Activated CD4-positive, alpha-beta memory T cell treated with anti-CD3 and anti-CD28 coated beads, Interleukin-2, amount 10 ng/mL, durations not matched to agents 7 days and 5 days (primary cell): Measurements from ENCODE around the gene HPCAL4. TPM values are rescaled to one million over a fixed set of nuclear protein-coding genes. Genes with fewer than 3 reads are reported as not detected.

Source experiments
- CTCF ChIA-PET: fragments of 350-600 bp; sonication (Branson Sonifier 250); formaldehyde crosslinking; loops from one replicate; lab custom pipeline; 2021; ENCODE audit warnings: antibody characterized with exemption, inconsistent platforms; lab: Charles Lee
- POLR2A ChIA-PET: fragments of 350-600 bp; sonication (Branson Sonifier 250); formaldehyde crosslinking; loops from one replicate; lab custom pipeline; 2021; ENCODE audit warnings: antibody characterized with exemption; lab: Charles Lee
- DNase-seq: peaks from one replicate; pipeline ENCODE4 v3.0.0-alpha.2; 2020
- H3K27ac Mint-ChIP-seq: one replicate; pipeline ENCODE4 v1.8.0; 2021; ENCODE audit warnings: mild to moderate bottlenecking, mixed read lengths
- H3K27me3 Mint-ChIP-seq: one replicate; pipeline ENCODE4 v1.8.0; 2021; ENCODE audit warnings: mixed read lengths
- H3K36me3 Mint-ChIP-seq: one replicate; pipeline ENCODE4 v1.8.0; 2021; ENCODE audit warnings: low read depth, mixed read lengths
- H3K4me1 Mint-ChIP-seq: one replicate; pipeline ENCODE4 v1.8.0; 2021; ENCODE audit warnings: mixed read lengths
- H3K4me3 Mint-ChIP-seq: one replicate; pipeline ENCODE4 v1.8.0; 2021; ENCODE audit warnings: mild to moderate bottlenecking, mixed read lengths
- H3K9me3 Mint-ChIP-seq: one replicate; pipeline ENCODE4 v1.8.0; 2021; ENCODE audit warnings: mixed read lengths
- total RNA-seq, 2 experiments: library from RNA; stranded (reverse); gene quantifications; one replicate each; pipeline ENCODE4 v1.2.3, GENCODE V29; 2021

The HPCAL4 gene
- total RNA-seq, 2 experiments from 2014 or later = 2.4 to 2.6 TPM

DNA sequence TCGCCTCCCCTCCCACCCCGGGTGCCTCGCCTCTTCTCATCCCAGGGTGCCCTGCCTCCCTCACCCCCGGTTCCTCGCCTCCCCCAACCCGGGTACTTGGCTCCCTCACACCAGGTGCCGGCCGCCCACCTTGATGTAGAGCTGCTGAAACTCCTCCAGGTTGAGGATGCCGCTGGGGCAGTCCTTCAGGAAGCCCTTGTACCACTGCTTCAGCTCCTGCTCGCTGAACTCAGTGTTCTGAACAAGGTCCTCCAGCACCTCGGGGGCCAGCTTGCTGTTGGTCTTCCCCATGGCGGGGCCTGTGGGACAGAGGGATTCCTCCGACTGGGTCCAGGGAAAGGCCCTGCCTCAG lies 6.9 kb downstream of the HPCAL4 start:
- peaks cover 12% of the 10 kb centered on the region for H3K4me1 Mint-ChIP-seq

DNA sequence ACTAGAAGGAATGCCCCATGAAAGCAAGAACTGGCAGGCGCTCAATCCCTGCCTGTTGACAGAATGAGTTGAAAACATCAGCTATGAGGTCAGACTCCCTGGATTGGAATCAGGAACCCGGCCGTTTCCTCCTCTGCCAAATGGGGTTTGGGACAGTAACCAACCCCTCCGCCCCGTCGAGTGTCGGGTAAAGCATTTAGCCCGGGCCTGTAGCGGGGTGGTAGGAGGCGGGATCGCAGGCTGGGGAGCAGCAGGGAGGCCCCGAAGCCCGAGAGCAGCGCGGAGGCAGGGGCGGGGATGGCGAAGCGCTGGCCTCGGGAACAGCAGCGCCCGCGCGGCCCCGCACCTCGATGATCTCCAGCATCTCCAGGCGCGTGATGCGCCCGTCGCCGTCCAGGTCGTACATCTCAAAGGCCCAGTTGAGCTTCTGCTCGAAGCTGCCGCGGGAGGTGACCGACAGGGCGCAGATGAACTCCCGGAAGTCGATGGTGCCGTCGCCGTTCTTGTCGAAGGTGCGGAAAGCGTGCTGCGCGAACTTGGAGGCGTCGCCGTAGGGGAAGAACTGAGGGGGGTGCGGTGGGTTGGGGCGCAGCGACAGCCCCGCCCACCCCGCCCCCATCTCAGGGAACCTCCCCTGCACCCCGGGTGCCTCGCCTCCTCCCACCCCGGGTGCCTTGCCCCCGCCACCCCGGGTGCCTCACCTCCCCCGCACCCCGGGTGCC lies 7.5 kb downstream of the HPCAL4 start:
- H3K27ac Mint-ChIP-seq = no peak overlapping the region
- no peaks in the 10 kb centered on the region for H3K9me3 Mint-ChIP-seq
- CTCF ChIA-PET = no interaction called here
- H3K4me1 Mint-ChIP-seq = peaks cover 12% of the 10 kb centered on the region
- no peak overlapping the region for H3K4me3 Mint-ChIP-seq
- no peaks in the 10 kb centered on the region for H3K36me3 Mint-ChIP-seq
- peaks cover 39% of the 10 kb centered on the region for H3K27me3 Mint-ChIP-seq
- POLR2A ChIA-PET = interaction anchor here (1.4 to 1.9 kb wide), 2 partner anchors 12 to 14 kb away, joined by 4 to 6 read pairs; partner anchors contain the start of gene NT5C1A
- DNase-seq = peak; percentile 45

More for the DNA sequence above, 6.9 kb downstream of the HPCAL4 start:
- Mint-ChIP-seq H3K27ac (no peak overlapping the region), H3K27me3 (peaks cover 40% of the 10 kb centered on the region), H3K9me3 (no peaks in the 10 kb centered on the region), H3K36me3 (no peaks in the 10 kb centered on the region), H3K4me3 (no peak overlapping the region)
- ChIA-PET CTCF (interaction anchor here (0.6 to 1.8 kb wide), 2 partner anchors 26 to 199 kb away, joined by 3 to 5 read pairs; no protein-coding TSS in a partner anchor), POLR2A (interaction anchor here (1.4 to 1.9 kb wide), 2 partner anchors 13 to 15 kb away, joined by 4 to 6 read pairs; partner anchors contain the start of gene NT5C1A)
- no peak for DNase-seq

DNA sequence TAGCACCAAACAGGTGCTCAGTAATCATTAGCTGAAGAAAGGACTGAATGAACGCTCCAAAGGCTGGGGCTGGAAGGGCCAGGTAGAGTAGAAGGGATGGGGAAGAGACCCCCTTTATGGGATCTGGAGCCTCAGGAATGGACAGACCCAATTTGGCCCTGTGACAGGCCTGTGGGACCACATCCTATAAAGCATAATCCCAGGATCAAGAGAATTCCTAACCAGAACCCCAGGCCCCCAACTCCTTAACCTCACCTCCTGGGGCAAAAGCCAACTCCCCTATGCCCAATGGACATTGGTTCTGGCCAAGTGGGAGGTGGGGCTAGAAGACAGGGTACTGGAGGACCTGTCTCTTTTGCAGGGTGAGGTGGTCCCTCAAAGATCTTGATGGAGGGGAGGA lies 9.2 kb downstream of the HPCAL4 start:
- no peaks in the 10 kb centered on the region for H3K36me3 Mint-ChIP-seq
- H3K27me3 Mint-ChIP-seq = peaks cover 28% of the 10 kb centered on the region
- peaks cover 12% of the 10 kb centered on the region for H3K4me1 Mint-ChIP-seq
- no peak overlapping the region for H3K27ac Mint-ChIP-seq
- no peaks in the 10 kb centered on the region for H3K9me3 Mint-ChIP-seq
- no peak for DNase-seq
- no peak overlapping the region for H3K4me3 Mint-ChIP-seq
- ChIA-PET CTCF (interaction anchor here (1.4 to 17.8 kb wide), 3 partner anchors 9 to 26 kb away, joined by 4 to 202 read pairs (median 5); no protein-coding TSS in a partner anchor), POLR2A (interaction anchor here (0.9 to 1.9 kb wide), 3 partner anchors 9 to 38 kb away, joined by 3 to 4 read pairs (median 3); partner anchors contain the start of genes HPCAL4 and NT5C1A)

DNA sequence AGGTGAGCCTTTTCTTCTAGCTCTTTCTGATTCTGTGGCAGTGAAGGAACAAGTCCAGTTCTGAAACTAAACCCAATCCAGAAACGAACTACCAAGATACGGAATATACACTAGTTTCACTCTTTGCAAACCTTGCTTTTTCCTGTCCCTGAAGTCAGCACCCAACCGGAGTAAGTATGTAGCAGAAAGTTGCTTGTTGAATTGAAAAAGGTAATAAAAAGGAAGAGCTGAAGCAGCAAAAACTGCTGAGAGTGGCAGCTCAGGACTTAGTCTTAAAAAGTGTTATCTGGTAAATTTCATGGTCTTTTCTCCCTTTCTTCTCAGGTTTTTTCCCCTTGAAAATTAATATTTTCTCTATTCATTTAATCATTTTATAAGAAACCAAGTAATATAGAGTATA lies 9.9 kb downstream of the HPCAL4 start:
- Mint-ChIP-seq H3K4me3 (no peak overlapping the region), H3K4me1 (peaks cover 12% of the 10 kb centered on the region), H3K27ac (no peak overlapping the region), H3K9me3 (no peaks in the 10 kb centered on the region), H3K27me3 (peaks cover 26% of the 10 kb centered on the region), H3K36me3 (no peaks in the 10 kb centered on the region)
- ChIA-PET CTCF (interaction anchor here (0.9 to 17.8 kb wide), 4 partner anchors 8 to 25 kb away, joined by 3 to 202 read pairs (median 4); no protein-coding TSS in a partner anchor), POLR2A (interaction anchor here (0.9 to 1.9 kb wide), 3 partner anchors 10 to 39 kb away, joined by 3 to 4 read pairs (median 3); partner anchors contain the start of genes HPCAL4 and NT5C1A)
- no peak for DNase-seq

DNA sequence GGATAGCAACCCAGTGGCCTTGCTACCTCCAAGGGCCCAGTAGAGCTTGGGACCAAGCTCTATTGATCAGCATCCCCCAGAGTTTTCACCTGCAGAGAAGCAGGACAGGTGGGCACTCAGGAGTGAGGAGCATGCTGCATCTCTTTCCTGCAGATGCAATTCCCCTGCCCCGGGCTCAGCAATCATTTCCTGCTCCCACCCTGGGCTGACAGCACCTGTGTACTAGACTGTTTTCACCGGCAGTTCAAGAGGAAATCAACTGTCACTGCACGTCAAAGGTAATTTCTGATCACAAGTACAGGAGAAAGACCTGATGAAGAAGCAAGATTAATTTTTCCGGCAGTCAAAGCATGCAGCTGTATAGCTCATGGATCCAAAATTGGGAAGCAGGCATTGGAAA lies 10.5 kb downstream of the HPCAL4 start:
- Mint-ChIP-seq H3K27ac (no peak overlapping the region), H3K36me3 (no peaks in the 10 kb centered on the region), H3K9me3 (no peaks in the 10 kb centered on the region), H3K4me3 (no peak overlapping the region), H3K4me1 (peaks cover 12% of the 10 kb centered on the region), H3K27me3 (peaks cover 25% of the 10 kb centered on the region)
- no peak for DNase-seq
- POLR2A ChIA-PET = interaction anchor here (1.1 to 1.9 kb wide), 2 partner anchors 9 to 40 kb away, joined by 3 to 4 read pairs; partner anchors contain the start of gene NT5C1A
- CTCF ChIA-PET = interaction anchor here (0.6 to 17.8 kb wide), 5 partner anchors 8 to 1113 kb away, joined by 3 to 202 read pairs (median 4); no protein-coding TSS in a partner anchor

DNA sequence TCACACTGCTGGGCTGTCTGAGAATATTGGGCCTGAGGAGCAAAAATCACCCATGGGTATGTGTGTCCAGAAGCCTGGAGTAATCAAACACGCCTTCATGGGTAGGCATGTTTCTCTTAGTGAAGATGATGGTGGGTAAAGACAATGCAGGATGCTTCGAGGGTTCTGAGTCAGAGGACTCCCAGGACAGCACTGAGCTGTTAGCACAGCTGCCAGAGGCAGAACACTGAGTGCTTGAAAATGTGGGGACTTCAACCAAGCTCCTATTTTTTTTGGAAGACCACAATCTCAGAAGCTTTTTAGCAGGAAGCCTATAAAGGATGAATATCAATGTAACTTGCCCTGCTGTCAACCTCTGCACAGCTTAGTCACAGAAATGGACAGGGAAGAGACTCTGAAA lies 11.4 kb downstream of the HPCAL4 start:
- ChIA-PET CTCF (interaction anchor here (17.8 kb wide), 1 partner anchor 23 kb away, joined by 202 read pairs; no protein-coding TSS in a partner anchor), POLR2A (no interaction called here)
- Mint-ChIP-seq H3K9me3 (no peaks in the 10 kb centered on the region), H3K4me1 (peaks cover 12% of the 10 kb centered on the region), H3K27me3 (peaks cover 22% of the 10 kb centered on the region), H3K27ac (no peak overlapping the region), H3K36me3 (no peaks in the 10 kb centered on the region), H3K4me3 (no peak overlapping the region)
- DNase-seq = no peak

DNA sequence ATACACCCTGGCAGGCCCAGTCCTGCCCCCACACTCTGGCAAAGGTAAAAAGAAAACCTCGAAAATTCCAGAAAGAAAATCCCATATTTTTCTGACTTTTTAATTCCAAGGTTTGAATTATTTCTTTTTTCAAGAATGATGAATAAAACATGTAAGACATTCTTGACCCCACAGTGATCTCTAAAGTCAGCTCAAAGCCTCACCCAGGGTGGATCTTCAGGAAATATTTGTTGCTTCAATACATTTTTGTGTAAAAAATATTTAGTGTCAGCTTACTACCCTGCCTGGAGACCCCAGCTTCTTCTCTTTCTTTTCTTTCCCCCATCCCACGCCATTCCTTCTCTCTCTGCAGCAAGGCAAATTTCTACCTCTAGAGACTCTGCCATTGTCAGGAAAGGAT lies 12.3 kb downstream of the HPCAL4 start:
- POLR2A ChIA-PET = no interaction called here
- CTCF ChIA-PET = interaction anchor here (0.9 to 17.8 kb wide), 2 partner anchors 13 to 23 kb away, joined by 3 to 202 read pairs; no protein-coding TSS in a partner anchor
- Mint-ChIP-seq H3K36me3 (no peaks in the 10 kb centered on the region), H3K4me1 (peaks cover 8% of the 10 kb centered on the region), H3K27ac (no peak overlapping the region), H3K9me3 (no peaks in the 10 kb centered on the region), H3K27me3 (peaks cover 20% of the 10 kb centered on the region), H3K4me3 (no peak overlapping the region)
- no peak for DNase-seq

DNA sequence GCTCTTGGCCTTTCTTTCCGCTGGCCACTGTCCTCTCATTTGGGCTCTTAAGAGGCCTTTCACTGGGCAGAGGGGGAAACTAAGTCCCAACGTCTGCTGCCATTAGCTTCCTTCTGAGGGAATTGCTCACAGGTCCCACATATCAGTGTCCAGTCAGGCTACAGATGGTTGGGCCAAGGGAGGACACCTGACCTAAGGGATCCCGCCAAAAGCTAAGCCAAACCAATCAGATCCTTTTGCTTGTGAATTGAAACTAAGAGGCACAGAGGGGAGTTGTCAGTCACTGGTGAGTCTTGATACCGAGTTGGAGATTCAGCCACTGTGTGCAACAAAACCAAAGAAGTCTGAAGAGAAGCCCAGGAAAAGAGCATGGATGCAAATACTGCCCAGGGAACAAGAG lies 13.6 kb downstream of the HPCAL4 start:
- no peaks in the 10 kb centered on the region for H3K36me3 Mint-ChIP-seq
- H3K27ac Mint-ChIP-seq = no peak overlapping the region
- H3K4me3 Mint-ChIP-seq = no peak overlapping the region
- no peak for DNase-seq
- H3K9me3 Mint-ChIP-seq = no peaks in the 10 kb centered on the region
- CTCF ChIA-PET = interaction anchor here (17.8 kb wide), 1 partner anchor 21 kb away, joined by 202 read pairs; no protein-coding TSS in a partner anchor
- POLR2A ChIA-PET = interaction anchor here (0.9 kb wide), 2 partner anchors 13 to 59 kb away, joined by 3 read pairs; partner anchors contain the start of gene HPCAL4
- H3K27me3 Mint-ChIP-seq = peaks cover 18% of the 10 kb centered on the region
- H3K4me1 Mint-ChIP-seq = peaks cover 8% of the 10 kb centered on the region

DNA sequence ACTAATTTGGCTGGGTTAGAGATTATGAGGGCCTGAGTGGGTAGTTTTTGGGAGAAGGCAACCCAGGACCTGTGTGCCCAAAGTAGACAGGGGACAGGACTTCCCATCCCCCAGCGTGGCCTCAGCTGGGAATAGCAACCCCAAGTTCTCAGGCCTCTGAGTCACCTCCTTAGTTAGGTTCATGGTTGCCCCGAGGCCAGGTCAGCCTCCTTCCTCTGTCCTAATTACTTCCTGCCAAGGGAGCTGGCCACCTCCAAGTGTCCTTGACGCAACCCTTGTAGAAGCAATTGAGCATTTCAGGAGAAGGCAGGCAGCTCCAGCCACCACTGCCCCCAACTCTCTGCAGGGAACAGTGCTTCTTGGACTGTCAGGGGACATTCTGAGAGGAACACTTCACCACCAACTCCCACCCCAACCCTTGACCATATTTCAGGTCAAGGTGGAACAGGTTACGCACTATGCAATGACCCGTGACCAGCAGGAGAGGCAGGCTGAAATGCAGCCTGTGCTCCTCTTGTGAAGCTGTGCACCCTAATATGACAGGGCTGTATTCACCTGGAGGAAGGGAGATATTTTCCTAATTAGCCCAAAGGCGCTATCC lies 14.2 kb downstream of the HPCAL4 start:
- POLR2A ChIA-PET = interaction anchor here (0.9 kb wide), 2 partner anchors 14 to 59 kb away, joined by 3 read pairs; partner anchors contain the start of gene HPCAL4

DNA sequence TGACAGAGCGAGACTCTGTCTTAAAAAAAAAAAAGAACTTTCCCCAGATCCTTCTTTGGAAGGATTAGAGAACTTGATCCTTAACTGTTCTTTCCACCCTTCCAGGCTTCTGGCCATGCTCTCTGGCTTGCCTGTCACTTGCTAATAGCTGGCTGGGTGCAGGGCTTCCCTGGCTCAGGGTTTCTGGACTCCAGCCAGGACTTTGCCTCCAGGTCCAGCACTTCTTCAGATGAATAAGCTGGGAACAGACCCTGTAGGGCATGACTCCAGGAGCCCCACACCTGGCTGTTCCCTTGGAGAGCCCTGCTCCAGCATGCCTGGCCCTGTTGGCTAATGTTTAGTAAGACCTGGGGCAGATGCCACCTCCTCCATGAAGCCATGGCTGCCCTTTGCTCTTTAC lies 16.0 kb downstream of the HPCAL4 start:
- H3K9me3 Mint-ChIP-seq = no peaks in the 10 kb centered on the region
- ChIA-PET POLR2A (no interaction called here), CTCF (interaction anchor here (0.6 to 17.8 kb wide), 2 partner anchors 19 to 69 kb away, joined by 3 to 202 read pairs; no protein-coding TSS in a partner anchor)
- no peak overlapping the region for H3K4me3 Mint-ChIP-seq
- DNase-seq = no peak
- H3K4me1 Mint-ChIP-seq = peaks cover 4% of the 10 kb centered on the region
- H3K36me3 Mint-ChIP-seq = no peaks in the 10 kb centered on the region
- no peak overlapping the region for H3K27ac Mint-ChIP-seq
- H3K27me3 Mint-ChIP-seq = peaks cover 22% of the 10 kb centered on the region

More for the DNA sequence above, 14.2 kb downstream of the HPCAL4 start:
- no peak for DNase-seq
- Mint-ChIP-seq H3K9me3 (no peaks in the 10 kb centered on the region), H3K4me3 (no peak overlapping the region), H3K36me3 (no peaks in the 10 kb centered on the region), H3K4me1 (peaks cover 10% of the 10 kb centered on the region), H3K27ac (no peak overlapping the region), H3K27me3 (peaks cover 21% of the 10 kb centered on the region)
- CTCF ChIA-PET = interaction anchor here (17.8 kb wide), 1 partner anchor 21 kb away, joined by 202 read pairs; no protein-coding TSS in a partner anchor

DNA sequence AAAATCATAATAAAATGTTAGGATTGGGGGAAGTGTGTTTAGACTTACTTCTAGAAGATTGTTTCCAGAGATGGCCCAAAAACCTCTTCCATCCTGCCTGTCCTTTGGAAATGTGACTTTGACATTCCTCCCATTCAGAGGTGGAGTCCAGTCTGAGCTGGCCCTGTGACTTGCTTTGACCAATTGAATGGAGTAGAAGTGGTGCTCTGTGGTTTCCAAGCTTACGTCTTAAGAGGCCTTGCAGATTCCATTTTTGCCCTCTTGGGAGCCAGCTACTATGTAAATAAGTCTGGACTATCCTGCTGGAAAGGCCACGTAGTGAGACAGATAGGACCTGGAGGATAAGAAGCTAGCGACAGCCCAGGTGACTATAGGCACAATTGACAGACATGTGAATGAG lies 18.0 kb downstream of the HPCAL4 start:
- no peak for DNase-seq
- no peaks in the 10 kb centered on the region for H3K36me3 Mint-ChIP-seq
- H3K4me3 Mint-ChIP-seq = no peak overlapping the region
- no peaks in the 10 kb centered on the region for H3K9me3 Mint-ChIP-seq
- no peak overlapping the region for H3K27ac Mint-ChIP-seq
- POLR2A ChIA-PET = no interaction called here
- CTCF ChIA-PET = interaction anchor here (1.0 to 17.8 kb wide), 8 partner anchors 8 to 127 kb away, joined by 3 to 202 read pairs (median 6); partner anchors contain the start of gene HPCAL4
- H3K4me1 Mint-ChIP-seq = peaks cover 4% of the 10 kb centered on the region
- peaks cover 31% of the 10 kb centered on the region for H3K27me3 Mint-ChIP-seq

DNA sequence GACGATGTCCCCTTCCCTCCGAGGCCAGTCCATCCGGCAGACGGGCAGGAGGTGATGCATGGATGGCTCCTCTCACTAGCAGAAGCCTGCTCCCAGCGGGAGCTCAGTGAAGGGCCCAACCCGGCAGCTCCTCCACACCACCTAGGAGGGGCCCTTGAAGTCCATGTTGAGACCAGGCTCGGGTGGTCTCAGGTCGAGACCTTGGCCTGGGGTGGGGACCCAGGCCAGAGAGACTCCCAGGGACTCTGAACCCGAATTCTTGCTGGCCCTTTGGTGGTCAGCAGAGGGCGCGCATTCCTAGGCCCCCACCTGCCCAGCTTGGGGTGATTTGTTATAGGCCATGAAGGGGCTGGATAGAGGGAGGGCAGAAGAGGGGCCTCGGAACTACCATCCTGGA lies 18.7 kb downstream of the HPCAL4 start:
- Mint-ChIP-seq H3K36me3 (no peaks in the 10 kb centered on the region), H3K27me3 (peaks cover 31% of the 10 kb centered on the region), H3K9me3 (no peaks in the 10 kb centered on the region), H3K27ac (no peak overlapping the region), H3K4me1 (peaks cover 7% of the 10 kb centered on the region), H3K4me3 (no peak overlapping the region)
- POLR2A ChIA-PET = interaction anchor here (1.0 to 2.3 kb wide), 2 partner anchors 12 to 19 kb away, joined by 4 to 6 read pairs; partner anchors contain the start of gene HPCAL4
- CTCF ChIA-PET = interaction anchor here (0.5 to 17.8 kb wide), 9 partner anchors 9 to 197 kb away, joined by 3 to 202 read pairs (median 6); partner anchors contain the start of gene HPCAL4
- DNase-seq = peak; percentile 41
